ENCODE measurements around the gene ADGRL4. TPM values are rescaled to one million over a fixed set of nuclear protein-coding genes. Genes with fewer than 3 reads are reported as not detected.

The ADGRL4 gene
- total and polyA plus RNA-seq, 8 donors = 0.87 to 25.9 (median 6.7) TPM

DNA sequence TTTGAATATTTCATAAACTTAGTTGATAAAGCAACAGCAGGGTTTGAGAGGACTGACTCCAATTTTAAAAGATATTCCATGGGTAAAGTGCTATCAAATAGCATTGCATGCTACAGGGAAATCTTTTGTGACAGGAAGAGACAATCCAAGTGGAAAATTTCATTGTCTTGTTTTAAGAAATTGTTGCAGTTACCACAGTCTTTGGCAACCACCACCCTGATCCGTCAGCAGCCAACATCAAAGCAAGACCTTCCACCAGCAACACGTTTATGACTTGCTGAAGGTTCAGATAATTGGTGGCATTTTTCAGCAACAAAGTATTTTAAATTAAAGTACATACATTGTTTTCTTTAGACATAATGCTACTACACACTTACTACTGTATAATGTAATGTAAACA is 47.8 kb downstream of the ADGRL4 start:
- no peak for DNase-seq
- H3K4me3 ChIP-seq = no peak overlapping the region
- WGBS, 5 donors = 35 to 42% (median 38%) methylated on average over 2 of the region's 2 CpGs
- H3K27me3 ChIP-seq = no peaks in the 10 kb centered on the region
- H3K36me3 ChIP-seq = no peaks in the 10 kb centered on the region
- TF ChIP-seq, protein P1, sequence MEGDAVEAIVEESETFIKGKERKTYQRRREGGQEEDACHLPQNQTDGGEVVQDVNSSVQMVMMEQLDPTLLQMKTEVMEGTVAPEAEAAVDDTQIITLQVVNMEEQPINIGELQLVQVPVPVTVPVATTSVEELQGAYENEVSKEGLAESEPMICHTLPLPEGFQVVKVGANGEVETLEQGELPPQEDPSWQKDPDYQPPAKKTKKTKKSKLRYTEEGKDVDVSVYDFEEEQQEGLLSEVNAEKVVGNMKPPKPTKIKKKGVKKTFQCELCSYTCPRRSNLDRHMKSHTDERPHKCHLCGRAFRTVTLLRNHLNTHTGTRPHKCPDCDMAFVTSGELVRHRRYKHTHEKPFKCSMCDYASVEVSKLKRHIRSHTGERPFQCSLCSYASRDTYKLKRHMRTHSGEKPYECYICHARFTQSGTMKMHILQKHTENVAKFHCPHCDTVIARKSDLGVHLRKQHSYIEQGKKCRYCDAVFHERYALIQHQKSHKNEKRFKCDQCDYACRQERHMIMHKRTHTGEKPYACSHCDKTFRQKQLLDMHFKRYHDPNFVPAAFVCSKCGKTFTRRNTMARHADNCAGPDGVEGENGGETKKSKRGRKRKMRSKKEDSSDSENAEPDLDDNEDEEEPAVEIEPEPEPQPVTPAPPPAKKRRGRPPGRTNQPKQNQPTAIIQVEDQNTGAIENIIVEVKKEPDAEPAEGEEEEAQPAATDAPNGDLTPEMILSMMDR (IDR thresholded peaks at IDR 0.05) = no peak
- no peak for TF ChIP-seq EP300 (IDR thresholded peaks at IDR 0.05)
- no peak overlapping the region for H3K27ac ChIP-seq
- no peaks in the 10 kb centered on the region for H3K4me1 ChIP-seq
- no peaks in the 10 kb centered on the region for H3K9me3 ChIP-seq
- intact Hi-C loops (cut with DNase I; ENCODE audit: low total_unique reads) = no loop called here

DNA sequence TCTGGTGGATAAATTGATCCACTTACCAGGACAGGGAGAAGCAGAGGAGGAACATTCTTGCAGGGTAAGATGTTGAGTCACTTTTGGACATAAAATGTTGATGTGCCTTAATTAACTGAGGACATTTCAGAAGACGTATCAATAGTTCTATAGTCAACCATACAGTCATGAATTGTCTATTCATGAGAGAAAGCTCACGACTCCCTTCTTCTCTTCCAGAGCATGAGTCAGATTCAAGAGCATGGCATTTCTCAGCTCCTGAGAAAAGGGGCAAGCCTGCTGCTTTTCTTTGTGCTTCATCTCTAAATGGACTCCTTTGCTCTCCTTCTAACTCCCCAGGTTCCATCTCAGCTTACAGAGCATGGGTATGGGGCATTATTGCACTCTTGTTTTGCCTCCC is 55.7 kb downstream of the ADGRL4 start:
- Histone ChIP-seq H3K36me3 (no peaks in the 10 kb centered on the region), H3K4me1 (no peaks in the 10 kb centered on the region), H3K27me3 (no peaks in the 10 kb centered on the region), H3K4me3 (no peak overlapping the region), H3K9me3 (no peaks in the 10 kb centered on the region), H3K27ac (no peak overlapping the region)
- 73 to 98% (median 83%) methylated on average over 2 of the region's 2 CpGs for WGBS, 5 donors
- intact Hi-C loops (cut with DNase I; ENCODE audit: low total_unique reads) = no loop called here
- TF ChIP-seq EP300 (IDR thresholded peaks at IDR 0.05) (no peak), POLR2A (IDR thresholded peaks at IDR 0.05) (no peak), POLR2AphosphoS5 (IDR thresholded peaks at IDR 0.05) (no peak)
- TF ChIP-seq, protein P1 (IDR thresholded peaks at IDR 0.05) = no peak
- DNase-seq = no peak

DNA sequence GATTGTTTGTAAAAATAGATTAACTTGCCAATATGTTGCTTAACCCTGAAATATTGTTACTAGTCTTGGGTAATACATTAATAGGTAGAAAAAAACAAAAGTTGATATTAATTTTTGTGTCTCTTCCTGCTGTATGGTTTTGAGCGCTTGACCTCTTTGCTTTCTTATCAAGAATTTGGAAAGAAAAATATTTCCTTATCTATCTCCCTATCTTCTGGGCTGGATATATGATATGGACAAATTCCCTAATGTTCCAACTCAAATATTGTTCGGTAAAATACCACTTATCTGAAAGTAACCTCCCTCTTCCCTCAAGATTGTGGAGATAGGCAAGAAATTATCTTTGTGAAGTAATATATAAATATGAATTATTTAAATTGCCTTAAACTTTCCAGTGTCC is 57.3 kb downstream of the ADGRL4 start:
- no peaks in the 10 kb centered on the region for H3K4me1 ChIP-seq
- no peak overlapping the region for H3K27ac ChIP-seq
- TF ChIP-seq POLR2AphosphoS5 (IDR thresholded peaks at IDR 0.05) (no peak), POLR2A (IDR thresholded peaks at IDR 0.05) (no peak), EP300 (IDR thresholded peaks at IDR 0.05) (no peak)
- TF ChIP-seq, protein P1 (IDR thresholded peaks at IDR 0.05) = no peak
- H3K27me3 ChIP-seq = no peaks in the 10 kb centered on the region
- no peaks in the 10 kb centered on the region for H3K36me3 ChIP-seq
- 42 to 75% (median 55%) methylated on average over 2 of the region's 2 CpGs for WGBS, 5 donors
- no peaks in the 10 kb centered on the region for H3K9me3 ChIP-seq
- no peak for DNase-seq
- no peak overlapping the region for H3K4me3 ChIP-seq
- intact Hi-C loops (cut with DNase I; ENCODE audit: low total_unique reads) = no loop called here

DNA sequence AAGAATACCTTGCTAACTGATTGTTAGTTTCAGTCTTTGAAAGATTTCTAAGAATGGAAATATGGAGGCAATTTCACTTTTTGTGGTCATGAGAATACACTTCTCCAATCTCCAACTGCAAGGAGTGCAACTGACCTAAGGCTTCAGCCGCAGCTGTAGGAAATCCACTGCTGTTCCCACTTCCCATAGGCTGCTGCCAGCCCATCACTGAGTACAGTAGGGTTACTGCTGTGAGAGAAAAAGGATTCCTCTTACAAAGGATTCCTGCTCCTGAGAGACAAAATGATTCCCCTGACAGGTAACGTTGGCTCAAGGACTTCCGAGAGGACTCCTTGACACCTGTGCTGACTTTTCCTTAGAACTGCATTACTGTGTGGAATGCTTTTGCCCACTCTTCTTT is 87.4 kb downstream of the ADGRL4 start:
- no peaks in the 10 kb centered on the region for H3K4me1 ChIP-seq
- DNase-seq = no peak
- no peaks in the 10 kb centered on the region for H3K36me3 ChIP-seq
- no peaks in the 10 kb centered on the region for H3K9me3 ChIP-seq
- 70 to 86% (median 78%) methylated on average over 3 of the region's 3 CpGs for WGBS, 5 donors
- TF ChIP-seq POLR2A (IDR thresholded peaks at IDR 0.05) (no peak), POLR2AphosphoS5 (IDR thresholded peaks at IDR 0.05) (no peak), EP300 (IDR thresholded peaks at IDR 0.05) (no peak)
- TF ChIP-seq, protein P1 (IDR thresholded peaks at IDR 0.05) = no peak
- intact Hi-C loops (cut with DNase I; ENCODE audit: low total_unique reads) = no loop called here
- H3K27ac ChIP-seq = no peak overlapping the region
- no peak overlapping the region for H3K4me3 ChIP-seq
- H3K27me3 ChIP-seq = no peaks in the 10 kb centered on the region
